ENCODE results near the gene RGR. TPM values are rescaled to one million over a fixed set of nuclear protein-coding genes. Genes with fewer than 3 reads are reported as not detected.

RGR gene
- total RNA-seq, 1 experiment from 2014 or later = not detected

DNA sequence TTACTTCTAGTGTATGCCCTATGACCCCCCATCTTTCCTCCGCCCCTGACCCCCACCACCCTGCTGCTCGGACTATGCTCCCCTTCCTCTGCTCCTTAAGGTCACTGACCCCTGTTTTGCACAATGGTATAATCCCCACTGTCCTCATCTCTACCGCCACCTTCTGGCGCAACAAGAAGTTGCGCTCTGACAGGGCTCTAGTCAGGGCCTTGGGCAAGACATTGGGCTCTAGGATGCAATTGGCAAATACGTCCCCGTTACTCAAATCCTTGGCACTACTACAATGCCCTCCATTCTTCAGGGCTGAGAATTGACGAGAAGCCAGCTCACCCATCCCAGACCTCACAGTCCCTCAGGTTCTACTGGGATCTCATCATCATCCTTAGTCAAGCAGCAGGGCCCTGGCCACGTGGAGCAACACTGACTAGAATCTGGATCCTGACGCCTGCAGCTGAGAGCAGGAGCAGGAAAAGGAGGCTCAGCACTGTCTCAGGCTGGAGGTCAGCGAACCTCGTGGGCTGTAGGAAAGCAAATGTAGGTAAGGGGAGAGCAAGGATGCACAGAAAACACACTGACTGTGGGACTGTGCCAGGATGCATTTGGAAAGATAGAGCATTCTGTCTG, 30.1 kb upstream of the RGR start:
- BruUV-seq (replicated peaks) = no TSS peak
- H3K4me1 ChIP-seq (ENCODE audit: insufficient read depth, low read length) = no peaks in the 10 kb centered on the region
- H2AFZ ChIP-seq (ENCODE audit: low read length) = no peak overlapping the region
- TF ChIP-seq, protein P1, sequence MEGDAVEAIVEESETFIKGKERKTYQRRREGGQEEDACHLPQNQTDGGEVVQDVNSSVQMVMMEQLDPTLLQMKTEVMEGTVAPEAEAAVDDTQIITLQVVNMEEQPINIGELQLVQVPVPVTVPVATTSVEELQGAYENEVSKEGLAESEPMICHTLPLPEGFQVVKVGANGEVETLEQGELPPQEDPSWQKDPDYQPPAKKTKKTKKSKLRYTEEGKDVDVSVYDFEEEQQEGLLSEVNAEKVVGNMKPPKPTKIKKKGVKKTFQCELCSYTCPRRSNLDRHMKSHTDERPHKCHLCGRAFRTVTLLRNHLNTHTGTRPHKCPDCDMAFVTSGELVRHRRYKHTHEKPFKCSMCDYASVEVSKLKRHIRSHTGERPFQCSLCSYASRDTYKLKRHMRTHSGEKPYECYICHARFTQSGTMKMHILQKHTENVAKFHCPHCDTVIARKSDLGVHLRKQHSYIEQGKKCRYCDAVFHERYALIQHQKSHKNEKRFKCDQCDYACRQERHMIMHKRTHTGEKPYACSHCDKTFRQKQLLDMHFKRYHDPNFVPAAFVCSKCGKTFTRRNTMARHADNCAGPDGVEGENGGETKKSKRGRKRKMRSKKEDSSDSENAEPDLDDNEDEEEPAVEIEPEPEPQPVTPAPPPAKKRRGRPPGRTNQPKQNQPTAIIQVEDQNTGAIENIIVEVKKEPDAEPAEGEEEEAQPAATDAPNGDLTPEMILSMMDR (conservative IDR thresholded peaks at IDR 0.05; ENCODE audit: low read depth, low read length) = peak; percentile 46
- no peak for TF ChIP-seq EZH2 (IDR thresholded peaks at IDR 0.05; ENCODE audit: low read length, unreplicated experiment)
- H3K4me2 ChIP-seq (ENCODE audit: low read length) = no peak overlapping the region
- ChIA-PET CTCF (no interaction called here), POLR2A (ENCODE audit: unreplicated experiment) (no interaction called here)
- no peaks in the 10 kb centered on the region for H3F3A ChIP-seq (ENCODE audit: low read length, unreplicated experiment)
- H3K27ac ChIP-seq (ENCODE audit: low read length) = no peak overlapping the region
- no peaks in the 10 kb centered on the region for H3K79me2 ChIP-seq (ENCODE audit: low read length)
- no peaks in the 10 kb centered on the region for H4K20me1 ChIP-seq (ENCODE audit: low read length)
- peaks cover 12% of the 10 kb centered on the region for H3K27me3 ChIP-seq (ENCODE audit: low read length)
- no peak overlapping the region for H3K4me3 ChIP-seq (ENCODE audit: low read length)
- ATAC-seq = no peak
- no peaks in the 10 kb centered on the region for H3K36me3 ChIP-seq (ENCODE audit: low read depth, low read length)
- intact Hi-C loops (cut with micrococcal nuclease) = no loop called here
- DNase-seq = peak; percentile 14
- H3K9me3 ChIP-seq (ENCODE audit: low read length) = no peaks in the 10 kb centered on the region
- H3K9me2 ChIP-seq (replicated peaks; ENCODE audit: low read length) = no peaks in the 10 kb centered on the region
- H3K9ac ChIP-seq (ENCODE audit: low read length) = no peak overlapping the region

GRCh38 chr10:84216834-84217233, 28.0 kb upstream of the RGR start:
- H3K79me2 ChIP-seq (ENCODE audit: low read length) = no peaks in the 10 kb centered on the region
- DNase-seq = no peak
- ChIA-PET POLR2A (ENCODE audit: unreplicated experiment) (no interaction called here), CTCF (no interaction called here)
- TF ChIP-seq EZH2phosphoT487 (IDR thresholded peaks at IDR 0.05; ENCODE audit: borderline replicate concordance, low read length) = no peak
- H3K9me2 ChIP-seq (replicated peaks; ENCODE audit: low read length) = no peaks in the 10 kb centered on the region
- no peaks in the 10 kb centered on the region for H3K4me1 ChIP-seq (ENCODE audit: insufficient read depth, low read length)
- H3K36me3 ChIP-seq (ENCODE audit: low read depth, low read length) = no peaks in the 10 kb centered on the region
- no peaks in the 10 kb centered on the region for H4K20me1 ChIP-seq (ENCODE audit: low read length)
- no peak overlapping the region for H2AFZ ChIP-seq (ENCODE audit: low read length)
- intact Hi-C loops (cut with micrococcal nuclease) = no loop called here
- no peak overlapping the region for H3K9ac ChIP-seq (ENCODE audit: low read length)
- H3F3A ChIP-seq (ENCODE audit: low read length, unreplicated experiment) = no peaks in the 10 kb centered on the region
- H3K27me3 ChIP-seq (ENCODE audit: low read length) = no peaks in the 10 kb centered on the region
- no peak overlapping the region for H3K4me3 ChIP-seq (ENCODE audit: low read length)
- no peaks in the 10 kb centered on the region for H3K9me3 ChIP-seq (ENCODE audit: low read length)
- H3K27ac ChIP-seq (ENCODE audit: low read length) = no peak overlapping the region
- no TSS peak for BruUV-seq (replicated peaks)
- no peak overlapping the region for H3K4me2 ChIP-seq (ENCODE audit: low read length)
- no peak for ATAC-seq

DNA sequence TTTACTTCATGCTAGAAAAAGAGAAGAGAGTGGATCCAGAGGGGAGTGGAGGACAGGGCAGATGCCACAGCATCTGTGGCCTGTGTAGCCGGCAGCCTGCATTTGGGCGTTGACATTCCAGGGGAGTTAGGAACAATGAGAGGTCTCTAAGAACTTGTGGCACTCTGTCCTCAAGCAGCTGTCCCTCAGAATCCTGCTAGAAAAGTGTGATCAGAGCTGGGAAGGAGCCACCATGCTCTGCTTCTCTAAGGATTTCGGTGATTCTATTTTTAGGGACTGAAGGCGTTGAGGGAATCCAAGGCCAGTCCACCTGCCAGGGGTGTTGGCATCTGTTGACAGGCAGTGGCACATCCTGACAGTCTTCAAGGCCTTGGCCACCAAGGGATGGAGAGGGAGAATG, 27.1 kb upstream of the RGR start:
- no peak for ATAC-seq
- Histone ChIP-seq H3K9me3 (ENCODE audit: low read length) (no peaks in the 10 kb centered on the region), H2AFZ (ENCODE audit: low read length) (no peak overlapping the region), H3K4me1 (ENCODE audit: insufficient read depth, low read length) (no peaks in the 10 kb centered on the region), H3K4me2 (ENCODE audit: low read length) (no peak overlapping the region), H3K27ac (ENCODE audit: low read length) (no peak overlapping the region), H3K9ac (ENCODE audit: low read length) (no peak overlapping the region), H3K79me2 (ENCODE audit: low read length) (no peaks in the 10 kb centered on the region), H4K20me1 (ENCODE audit: low read length) (no peaks in the 10 kb centered on the region), H3K4me3 (ENCODE audit: low read length) (no peak overlapping the region), H3K9me2 (replicated peaks; ENCODE audit: low read length) (no peaks in the 10 kb centered on the region), H3K36me3 (ENCODE audit: low read depth, low read length) (no peaks in the 10 kb centered on the region), H3K27me3 (ENCODE audit: low read length) (peaks cover 7% of the 10 kb centered on the region), H3F3A (ENCODE audit: low read length, unreplicated experiment) (no peaks in the 10 kb centered on the region)
- DNase-seq = no peak
- ChIA-PET CTCF (no interaction called here), POLR2A (ENCODE audit: unreplicated experiment) (no interaction called here)
- no TSS peak for BruUV-seq (replicated peaks)
- intact Hi-C loops (cut with micrococcal nuclease) = no loop called here
- TF ChIP-seq EZH2 (IDR thresholded peaks at IDR 0.05; ENCODE audit: low read length, unreplicated experiment) (no peak), EZH2phosphoT487 (IDR thresholded peaks at IDR 0.05; ENCODE audit: borderline replicate concordance, low read length) (no peak)
- TF ChIP-seq, protein P1 (conservative IDR thresholded peaks at IDR 0.05; ENCODE audit: low read depth, low read length) = no peak

Measured in PC-3 (cell line).